ENCODE data around the gene DHRS7B.
"Not testable (repeated sequence)": the region's sequence is repeated elsewhere in the genome, so short reads cannot be mapped to it uniquely, and the experiment has no call there.

The DHRS7B gene

GRCh38 chr17:21212826-21213637 is 86.3 kb downstream of the DHRS7B start:
- DNase-seq: no peak

DNA sequence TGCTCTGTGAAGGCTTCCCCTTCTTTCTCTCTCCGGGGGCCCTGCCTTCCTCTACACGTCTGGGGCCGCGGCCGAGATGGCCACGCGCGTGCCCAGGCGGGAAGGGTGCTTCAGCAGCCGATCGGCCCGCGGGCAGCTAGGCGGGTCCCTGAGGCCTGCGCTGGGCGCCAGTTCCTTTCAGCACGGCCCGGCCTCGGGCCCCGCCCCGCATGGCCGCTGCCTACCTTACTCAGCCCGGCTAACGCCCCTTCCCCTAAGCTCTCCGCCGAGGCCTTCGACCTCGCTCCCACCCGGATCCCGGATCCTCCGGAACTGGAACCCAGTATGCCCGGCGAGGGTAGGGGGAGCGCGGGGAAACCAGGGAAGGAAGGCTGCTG is 86.9 kb downstream of the DHRS7B start:
- DNase-seq: peak; percentile 17 to 31

DNA sequence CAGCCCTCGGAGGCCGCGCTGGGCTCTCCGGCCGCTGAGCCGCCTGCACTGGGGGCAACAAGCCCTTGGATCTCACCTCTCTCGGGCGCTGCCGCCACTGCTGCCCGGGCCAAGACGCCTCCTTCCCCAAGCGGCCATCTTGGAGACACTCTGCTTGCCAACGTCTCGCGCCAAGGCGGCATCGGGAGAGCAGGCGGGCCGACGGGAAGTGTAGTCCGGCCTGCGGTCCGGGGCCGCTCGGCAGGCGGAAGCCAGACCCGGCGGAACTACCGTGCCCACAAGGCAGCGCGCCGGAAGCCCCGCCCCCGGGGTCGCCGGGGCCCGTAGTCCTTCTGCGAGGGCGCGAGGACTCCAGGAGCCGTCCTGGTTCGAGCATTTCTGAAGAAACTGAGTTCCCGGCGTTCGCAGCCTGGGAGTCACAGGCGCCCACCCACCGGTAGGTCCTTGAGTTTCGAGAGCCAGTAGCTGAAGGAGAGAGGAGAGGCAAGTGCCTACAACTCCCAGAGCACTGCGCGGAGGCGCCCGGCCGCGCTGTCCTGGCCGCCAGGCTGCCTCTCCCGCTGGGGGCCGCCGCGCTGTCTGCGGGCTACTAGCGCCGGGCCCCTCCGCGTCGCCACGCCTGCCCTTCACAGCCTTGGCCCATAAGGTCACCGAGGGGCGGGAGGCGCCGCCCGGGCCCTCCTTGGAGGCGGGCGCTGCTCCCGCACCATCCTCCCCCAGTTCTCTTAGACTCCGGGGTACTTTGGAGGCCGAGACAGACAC is 87.4 kb downstream of the DHRS7B start, which contains the start of gene TMEM11:
Gene TMEM11, minus strand, starts transcription at position 147 of the 762 bp plus-strand sequence. Its CDS starts 9 bp downstream, at position 138.
- peak; percentile 95 for DNase-seq

DNA sequence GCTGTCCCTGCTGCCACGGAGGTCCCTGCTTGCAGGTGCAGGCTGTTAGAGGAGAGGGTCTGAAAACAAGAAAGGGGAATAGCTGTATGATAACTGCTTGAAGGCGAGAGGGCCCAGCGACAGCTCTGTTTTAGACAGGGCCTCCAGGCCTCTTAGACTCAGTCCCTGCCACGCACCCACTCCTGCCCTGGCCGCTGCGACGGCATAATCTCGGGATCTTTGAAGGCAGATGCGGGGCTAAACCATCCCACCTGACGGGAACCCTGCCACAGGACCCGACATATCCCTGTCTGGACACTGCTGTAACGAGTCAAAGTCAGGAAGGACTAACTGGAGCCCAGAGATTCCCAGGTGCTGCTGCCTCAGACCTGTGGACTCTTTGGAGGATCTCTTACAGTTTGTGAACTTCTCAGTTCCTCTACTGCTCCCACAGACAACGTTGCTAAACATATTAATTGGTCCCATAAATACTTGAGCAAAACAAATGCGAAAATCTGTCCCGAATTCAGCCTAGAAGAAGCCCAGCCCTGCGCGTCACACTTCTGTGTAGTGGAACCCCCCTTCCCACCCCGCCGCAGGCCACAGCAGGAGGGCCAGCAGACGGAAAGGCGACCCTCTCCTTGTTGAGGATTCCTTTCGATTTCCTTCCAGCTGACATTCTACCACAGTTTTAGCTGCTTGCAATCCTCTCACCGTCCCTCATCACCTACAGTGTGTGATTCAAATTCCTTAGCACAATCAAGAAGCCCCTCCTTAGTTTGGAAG is 88.2 kb downstream of the DHRS7B start:
- no peak for DNase-seq

- DNase-seq: no peak
Measured at GRCh38 chr17:21215935-21216334, 89.2 kb downstream of the DHRS7B start.

- DNase-seq: no peak
Measured at GRCh38 chr17:21217346-21217745, 90.6 kb downstream of the DHRS7B start.

DNA sequence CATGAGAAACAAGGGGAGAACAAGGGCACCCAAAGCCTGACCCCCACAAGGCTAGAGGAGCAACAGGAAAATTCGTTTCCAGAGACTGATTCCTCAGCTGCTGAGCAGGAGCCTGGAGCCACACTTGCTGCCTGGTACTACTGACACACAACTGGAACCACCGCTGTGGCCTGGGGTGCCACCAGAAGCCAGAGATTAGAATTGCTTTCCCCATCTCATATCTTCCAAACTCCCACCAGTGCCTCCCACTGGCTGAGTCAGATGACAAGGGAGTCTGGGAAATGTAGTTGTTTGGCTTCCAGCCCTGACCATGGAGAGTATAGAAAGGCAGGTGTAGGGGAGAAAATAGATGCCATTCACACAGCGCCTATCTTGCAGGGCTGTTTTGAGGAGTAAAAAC is 91.3 kb downstream of the DHRS7B start:
- DNase-seq: peak; percentile 12 to 35

DNA sequence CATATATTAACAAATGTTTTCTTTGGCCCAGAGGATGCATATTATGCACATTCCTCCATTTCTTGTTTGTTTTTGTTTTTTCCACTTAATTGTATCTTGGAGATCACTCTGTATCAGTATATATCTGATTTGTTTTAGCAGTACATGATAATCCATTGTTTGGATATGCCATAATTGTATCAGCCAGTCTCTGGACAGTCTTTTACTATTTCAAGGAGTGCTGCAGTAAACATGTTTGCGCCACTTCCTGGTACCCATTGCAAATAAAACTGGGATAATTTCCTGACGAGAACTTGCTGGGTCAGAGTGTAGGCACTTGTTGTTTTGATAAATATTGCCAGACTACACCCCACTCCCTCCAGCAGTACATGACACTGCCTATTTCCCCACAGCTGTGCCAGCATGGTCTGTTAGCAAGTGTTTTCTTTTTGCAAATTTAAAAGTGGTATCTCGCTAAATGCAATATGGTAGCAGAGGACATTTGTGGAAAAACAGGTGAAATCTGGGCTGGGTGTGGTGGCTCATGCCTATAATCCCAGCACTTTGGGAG is 92.1 kb downstream of the DHRS7B start:
- DNase-seq: no peak

GRCh38 chr17:21223086-21223485 is 96.3 kb downstream of the DHRS7B start:
- DNase-seq: no peak

GRCh38 chr17:21227277-21227676 is 100.5 kb downstream of the DHRS7B start:
- DNase-seq: not testable (repeated sequence)

DNA sequence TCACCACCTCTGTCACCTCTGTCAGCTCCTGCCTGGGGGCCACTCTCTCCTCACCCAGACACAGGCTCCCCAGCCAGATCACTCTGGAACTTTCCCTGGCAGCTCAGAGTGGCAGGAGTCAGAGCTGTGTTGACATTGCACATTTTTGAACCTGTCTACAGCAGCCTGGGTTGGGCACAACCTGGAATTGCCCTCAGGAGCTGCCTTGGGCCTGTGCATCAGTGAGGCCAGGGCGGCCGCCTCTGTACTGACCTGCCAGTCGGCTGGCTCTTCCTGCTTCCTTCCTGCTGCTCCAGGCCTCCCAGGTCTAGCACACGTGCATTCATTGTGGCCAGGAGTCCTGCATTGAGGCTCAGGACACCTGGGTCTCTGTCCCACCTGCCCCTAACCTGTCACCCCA is 101.3 kb downstream of the DHRS7B start:
- no peak for DNase-seq

- no peak for DNase-seq
Measured at GRCh38 chr17:21228845-21229244, 102.1 kb downstream of the DHRS7B start.

- DNase-seq: no peak
Measured at GRCh38 chr17:21231533-21231932, 104.8 kb downstream of the DHRS7B start.

DNA sequence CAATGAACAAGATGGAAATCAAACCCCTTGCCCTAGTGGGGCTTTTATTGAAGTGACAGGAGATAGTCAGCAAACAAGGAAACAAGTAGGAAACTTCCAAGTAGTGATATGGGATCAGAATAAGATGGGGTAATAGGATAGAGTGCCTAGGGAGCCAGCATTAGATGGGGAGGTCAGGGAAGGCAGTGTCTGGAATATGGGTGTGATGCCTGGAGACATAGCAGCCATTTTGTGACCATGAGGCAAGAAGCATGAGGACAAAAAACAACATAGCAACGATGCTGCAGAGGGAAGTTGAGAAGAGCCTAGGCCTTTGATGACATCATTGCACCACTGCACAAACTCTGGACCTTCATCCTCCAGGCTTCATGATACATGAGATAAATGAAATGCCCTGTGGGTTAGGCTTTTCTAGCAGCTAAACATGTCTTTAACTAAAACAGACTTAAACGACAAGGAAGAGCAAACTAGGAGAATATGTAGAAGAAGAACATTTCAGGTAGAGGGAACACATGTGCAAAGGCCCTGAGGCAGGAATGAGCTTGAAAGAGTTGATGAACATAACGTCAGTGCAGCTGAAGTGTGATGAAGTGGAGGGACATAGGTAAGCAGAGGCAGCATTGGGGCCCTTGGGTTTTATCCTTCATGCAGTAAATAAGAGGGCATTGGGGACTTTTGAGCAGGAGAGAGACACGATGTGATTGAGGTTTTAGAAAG is 105.4 kb downstream of the DHRS7B start:
- DNase-seq: no peak

DNA sequence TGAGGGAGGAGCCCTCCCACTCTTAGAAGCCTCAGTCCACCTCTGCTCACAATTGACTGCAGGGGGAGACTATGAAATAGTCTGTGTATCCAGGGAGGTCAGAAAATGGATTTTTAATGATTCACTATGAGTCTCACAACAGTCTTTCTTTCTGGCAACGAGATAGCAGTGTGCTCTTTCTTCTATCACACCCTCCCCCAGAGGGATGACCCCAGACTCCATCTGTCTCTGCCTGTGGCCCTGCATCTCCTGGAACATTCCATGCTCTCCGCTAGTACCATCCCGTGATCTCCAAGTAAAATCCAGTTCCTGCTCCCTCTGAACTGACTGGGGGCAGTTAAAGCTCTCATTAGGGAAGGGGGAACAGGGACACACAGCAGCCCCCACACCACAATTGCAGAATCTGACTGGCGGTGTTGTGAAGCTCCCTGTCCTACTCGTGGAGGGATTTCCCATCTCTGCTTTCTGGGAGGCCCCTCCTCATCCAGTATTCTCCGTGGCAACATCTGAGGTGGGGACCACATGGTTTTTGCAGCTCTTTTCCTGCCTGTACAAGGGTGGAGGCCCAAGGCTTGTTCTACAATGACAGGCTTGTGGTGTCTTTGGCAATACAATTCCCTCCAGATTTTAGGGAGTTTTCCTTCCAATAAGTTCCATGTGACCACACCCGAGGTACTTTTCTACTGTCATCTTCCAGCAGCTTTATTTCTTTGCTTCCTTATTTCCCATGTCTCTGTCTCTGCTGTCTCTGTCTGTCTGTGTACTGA is 107.0 kb downstream of the DHRS7B start:
- no peak for DNase-seq

DNA sequence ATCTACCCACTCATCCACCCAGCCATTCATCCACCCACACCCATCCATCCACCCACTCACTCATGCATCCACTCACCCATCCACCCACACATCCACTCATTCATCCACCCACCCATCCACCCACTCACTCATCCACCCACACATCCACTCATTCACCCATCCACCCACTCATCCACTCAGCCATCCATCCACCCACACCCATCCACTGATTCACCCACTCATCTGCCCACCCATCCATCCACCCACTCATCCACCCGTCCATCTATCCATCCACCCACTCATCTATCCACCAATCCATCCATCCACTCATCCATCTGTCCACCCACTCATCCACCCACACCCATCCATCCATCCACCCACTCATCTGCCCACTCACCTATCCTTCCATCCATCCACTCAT is 109.2 kb downstream of the DHRS7B start:
- DNase-seq: peak in 1 of 2 experiments; percentile 50

DNA sequence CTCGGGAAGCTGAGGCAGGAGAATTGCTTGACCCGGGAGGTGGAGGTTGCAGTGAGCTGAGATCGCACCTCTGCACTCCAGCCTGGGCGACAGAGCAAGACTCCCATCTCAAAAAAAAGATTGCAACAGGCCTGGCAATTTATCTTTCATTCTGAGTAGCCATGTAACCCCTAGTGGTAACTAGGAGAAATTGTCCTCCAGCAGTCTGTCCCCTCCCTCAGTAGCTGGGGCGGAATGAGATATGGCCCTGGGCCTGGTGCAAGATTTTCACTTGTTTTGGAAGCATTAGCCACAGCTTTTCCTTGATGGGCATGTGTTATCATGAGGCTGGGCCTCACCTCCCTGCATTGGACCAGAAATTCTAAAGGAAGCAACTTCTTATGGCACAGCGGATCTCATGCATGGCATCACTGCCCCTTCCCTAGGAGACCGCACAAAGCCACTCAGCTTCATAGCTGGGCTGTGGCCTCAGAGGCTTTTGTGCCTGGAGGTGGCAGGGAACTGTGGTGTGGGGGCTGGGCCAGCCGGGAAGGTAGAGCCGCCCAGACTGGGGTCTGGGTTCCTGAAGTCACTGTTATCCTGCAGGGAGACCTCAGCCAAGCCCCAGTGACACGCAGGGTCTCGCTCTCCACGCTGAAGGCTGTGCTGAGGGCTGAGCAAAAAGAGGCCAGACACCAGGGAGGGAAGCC is 113.1 kb downstream of the DHRS7B start:
- DNase-seq: no peak

GRCh38 chr17:21240369-21241055 is 113.7 kb downstream of the DHRS7B start:
- DNase-seq: no peak

All from stimulated activated CD4-positive, alpha-beta T cell treated with anti-CD3 and anti-CD28 coated beads, Interleukin-4, amount 100 ng/mL, for 4 hours (primary cell).